Tibial artery (tissue), 4 donors: ENCODE results near the gene SOBP.
A peak's percentile ranks its signal among the peaks of the same experiment; 100 is the strongest.

ENCODE experiments used
- DNase-seq, 2 donors: peaks; one replicate each; pipeline ENCODE4 v3.0.0-alpha.2; 2019
- H3K27ac ChIP-seq, 2 donors: fragments of 200-600 bp; sonication (generic) in 1 of 2; 1 replicate in 1 of 2; 2 replicates in 1 of 2; pipeline ENCODE4 v1.5.1; 2018 to 2019; ENCODE audit warnings: mild to moderate bottlenecking in 1 of 2
- H3K27me3 ChIP-seq, 2 donors: fragments of 200-600 bp; sonication (generic) in 1 of 2; one replicate each; pipeline versions ENCODE4 v1.5.1 to v1.6.0; 2016 to 2019
- H3K36me3 ChIP-seq, 3 donors: fragments of 200-600 bp; sonication (generic) in 2 of 3; one replicate each; pipeline ENCODE4 v1.5.1; 2016 to 2019; ENCODE audit warnings: mild to moderate bottlenecking in 2 of 3
- H3K4me1 ChIP-seq, 4 donors: fragments of 200-600 bp; sonication (generic) in 2 of 4; 1 replicate in 3 of 4; 2 replicates in 1 of 4; pipeline ENCODE4 v1.5.1; 2016 to 2019
- H3K4me3 ChIP-seq, 2 donors: fragments of 200-600 bp; sonication (generic) in 1 of 2; 1 replicate in 1 of 2; 2 replicates in 1 of 2; pipeline ENCODE4 v1.5.1; 2018 to 2019; ENCODE audit warnings: mild to moderate bottlenecking in 2 of 2
- H3K9me3 ChIP-seq, 3 donors: fragments of 200-600 bp; sonication (generic) in 1 of 3; one replicate each; pipeline ENCODE4 v1.5.1; 2016 to 2019
- CTCF ChIP-seq, 2 experiments: fragments of 200-600 bp in 1 of 2; fragments of 450-650 bp in 1 of 2; IDR thresholded peaks; one replicate each; pipeline ENCODE4 v1.5.1; 2017 to 2019; ENCODE audit warnings: antibody characterized with exemption in 2 of 2, mild to moderate bottlenecking in 1 of 2, moderate library complexity in 1 of 2
- intact Hi-C: fragments of 100-400 bp; cut with DNase I; formaldehyde crosslinking; loops from one replicate; pipeline ENCODE4 v1.15.0; 2023; ENCODE audit warnings: low total_unique reads

Gene SOBP

GRCh38 chr6:107657373-107657754 is 167.4 kb downstream of the SOBP start:
- DNase-seq = no peak
- intact Hi-C loops = no loop called here
- Histone ChIP-seq H3K4me3 (no peak overlapping the region), H3K27ac (no peak overlapping the region), H3K9me3 (no peaks in the 10 kb centered on the region), H3K36me3 (peaks cover 4 to 24% (median 7%) of the 10 kb centered on the region in 3 donors), H3K4me1 (no peaks in the 10 kb centered on the region), H3K27me3 (no peaks in the 10 kb centered on the region)
- TF ChIP-seq CTCF (IDR thresholded peaks at IDR 0.05) = no peak

- H3K4me1 ChIP-seq = no peaks in the 10 kb centered on the region
Measured at GRCh38 chr6:107657755-107658461, 168.0 kb downstream of the SOBP start.

GRCh38 chr6:107658920-107659865 is 169.3 kb downstream of the SOBP start:
- DNase-seq = no peak
- Histone ChIP-seq H3K9me3 (no peaks in the 10 kb centered on the region), H3K27me3 (no peaks in the 10 kb centered on the region), H3K4me1 (no peaks in the 10 kb centered on the region), H3K4me3 (no peak overlapping the region), H3K27ac (no peak overlapping the region), H3K36me3 (peaks cover 4 to 24% (median 7%) of the 10 kb centered on the region in 3 donors)
- intact Hi-C loops = no loop called here
- no peak for TF ChIP-seq CTCF (IDR thresholded peaks at IDR 0.05)

More at GRCh38 chr6:107657755-107658461, 168.0 kb downstream of the SOBP start:
- Histone ChIP-seq H3K9me3 (no peaks in the 10 kb centered on the region), H3K36me3 (peaks cover 4 to 24% (median 7%) of the 10 kb centered on the region in 3 donors), H3K27ac (no peak overlapping the region), H3K27me3 (no peaks in the 10 kb centered on the region), H3K4me3 (no peak overlapping the region)
- intact Hi-C loops = no loop called here
- no peak for TF ChIP-seq CTCF (IDR thresholded peaks at IDR 0.05)
- peak; percentile 65 to 75 for DNase-seq

- Histone ChIP-seq H3K4me1 (no peaks in the 10 kb centered on the region), H3K4me3 (no peak overlapping the region), H3K36me3 (peaks cover 4 to 24% (median 7%) of the 10 kb centered on the region in 3 donors), H3K27me3 (no peaks in the 10 kb centered on the region), H3K9me3 (no peaks in the 10 kb centered on the region), H3K27ac (no peak overlapping the region)
- DNase-seq = no peak
- intact Hi-C loops = no loop called here
- no peak for TF ChIP-seq CTCF (IDR thresholded peaks at IDR 0.05)
Measured at GRCh38 chr6:107660839-107661238, 170.9 kb downstream of the SOBP start.

DNA sequence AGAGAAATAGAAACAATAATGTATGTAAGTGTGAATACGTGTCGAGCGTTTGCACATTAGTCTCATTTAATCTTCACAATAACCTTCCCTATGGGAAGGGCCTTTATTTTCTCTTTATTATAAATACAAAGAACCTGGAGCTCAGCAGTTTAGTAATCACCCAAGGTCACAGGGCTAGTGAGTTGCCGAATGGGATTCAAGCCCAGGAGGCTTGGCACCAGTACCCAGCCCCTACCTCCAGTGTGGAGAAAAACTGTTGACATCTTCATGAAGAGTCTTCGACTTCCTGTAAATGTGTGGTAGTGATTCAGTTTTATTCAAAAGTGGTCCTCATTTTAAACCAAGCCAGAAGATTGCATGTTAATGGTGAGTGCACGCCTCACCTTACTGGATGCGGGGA is 171.4 kb downstream of the SOBP start:
- H3K27me3 ChIP-seq = no peaks in the 10 kb centered on the region
- intact Hi-C loops = no loop called here
- H3K9me3 ChIP-seq = no peaks in the 10 kb centered on the region
- H3K36me3 ChIP-seq = peaks cover 4 to 24% (median 7%) of the 10 kb centered on the region in 3 donors
- no peak overlapping the region for H3K27ac ChIP-seq
- no peak for DNase-seq
- TF ChIP-seq CTCF (IDR thresholded peaks at IDR 0.05) = no peak
- H3K4me3 ChIP-seq = no peak overlapping the region
- no peaks in the 10 kb centered on the region for H3K4me1 ChIP-seq
